Effector memory CD4-positive, alpha-beta T cell (primary cell): Measurements from ENCODE around the gene CSF2RB.

Experiments
- DNase-seq, 3 donors: peaks; one replicate each; pipeline ENCODE4 v3.0.0-alpha.2; 2020
- H3K27ac ChIP-seq: 2 replicates; pipeline ENCODE4 v1.7.0; 2013; ENCODE audit warnings: mild to moderate bottlenecking, low read length, moderate library complexity; ENCODE audit not compliant: insufficient read depth, poor library complexity, severe bottlenecking
- H3K27me3 ChIP-seq: replicated peaks from 2 replicates; pipeline ENCODE4 v1.7.0; 2013; ENCODE audit warnings: mild to moderate bottlenecking, low read length; ENCODE audit not compliant: insufficient read depth, control insufficient read depth, poor library complexity, severe bottlenecking
- H3K36me3 ChIP-seq: 2 replicates; pipeline ENCODE4 v1.7.0; 2013; ENCODE audit warnings: mild to moderate bottlenecking, low read length, moderate library complexity; ENCODE audit not compliant: control insufficient read depth, insufficient read depth
- H3K4me1 ChIP-seq: 2 replicates; pipeline ENCODE4 v1.7.0; 2013; ENCODE audit warnings: low read length, mild to moderate bottlenecking; ENCODE audit not compliant: control insufficient read depth, insufficient read depth, poor library complexity, severe bottlenecking
- H3K4me3 ChIP-seq: 2 replicates; pipeline ENCODE4 v1.7.0; 2013; ENCODE audit warnings: low read length, low read depth, mild to moderate bottlenecking; ENCODE audit not compliant: insufficient read depth, poor library complexity, severe bottlenecking
- H3K9me3 ChIP-seq: 2 replicates; pipeline ENCODE4 v1.7.0; 2013; ENCODE audit warnings: mild to moderate bottlenecking, low read length, moderate library complexity; ENCODE audit not compliant: control insufficient read depth
- total RNA-seq, 3 donors: gene quantifications; one replicate each; lab custom pipeline; 2026; lab: John Stamatoyannopoulos, UW

Gene CSF2RB
- total RNA-seq, result 6.0 to 19.4 (median 7.4) reads per million in 3 donors

DNA sequence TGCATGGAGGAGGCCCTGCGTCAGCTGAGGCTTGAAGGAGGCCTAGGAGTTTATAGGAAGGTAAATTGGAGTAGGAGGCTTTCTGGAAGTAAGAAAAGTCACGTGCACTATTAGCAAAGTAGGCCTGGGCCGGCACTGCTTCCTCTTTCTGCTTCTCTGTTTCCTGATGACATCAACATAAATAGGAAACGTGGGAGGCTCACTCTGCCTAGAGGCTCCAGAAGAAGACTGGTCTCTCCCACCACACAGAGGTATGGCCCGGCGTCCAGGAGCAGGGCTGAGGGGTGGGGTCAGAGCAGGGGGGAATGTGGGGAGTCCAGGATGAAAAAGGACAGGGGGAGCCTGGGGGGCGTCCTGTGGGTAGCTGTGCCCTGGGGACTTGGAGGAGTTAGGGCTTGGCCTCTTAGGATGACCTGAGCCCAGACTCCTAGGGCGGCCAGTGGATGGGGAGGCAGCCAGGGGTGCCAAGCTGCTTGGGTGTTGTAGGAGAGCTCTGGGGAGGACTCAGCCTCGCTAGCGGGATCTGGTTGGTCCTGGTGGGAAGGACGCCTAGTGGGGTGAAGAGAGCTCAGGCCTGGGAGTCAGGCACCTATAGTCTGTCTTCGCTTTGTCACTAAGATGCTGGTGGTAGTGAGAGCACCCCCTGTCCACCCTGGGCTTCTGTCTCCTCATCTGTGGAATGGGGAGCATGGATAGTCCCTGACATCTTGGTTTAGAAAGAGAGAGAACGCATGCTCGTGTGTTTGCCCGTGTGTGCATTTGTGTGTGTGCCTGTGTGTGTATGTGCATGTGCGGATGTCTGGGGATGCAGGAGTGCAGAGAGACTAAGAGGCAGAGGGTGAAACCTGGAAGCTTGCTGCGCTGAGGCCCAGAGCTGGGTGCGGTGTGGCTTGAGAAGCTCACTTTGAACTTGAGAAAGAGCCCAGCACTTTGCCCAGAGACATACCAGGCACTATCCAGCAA is at the start of gene CSF2RB:
TSS of gene CSF2RB (plus strand) at position 202 of the 963 bp plus-strand sequence. CDS start 8,580 bp downstream, outside the sequence.
- no peak within 1 kb of the TSS for H3K4me3 ChIP-seq

DNA sequence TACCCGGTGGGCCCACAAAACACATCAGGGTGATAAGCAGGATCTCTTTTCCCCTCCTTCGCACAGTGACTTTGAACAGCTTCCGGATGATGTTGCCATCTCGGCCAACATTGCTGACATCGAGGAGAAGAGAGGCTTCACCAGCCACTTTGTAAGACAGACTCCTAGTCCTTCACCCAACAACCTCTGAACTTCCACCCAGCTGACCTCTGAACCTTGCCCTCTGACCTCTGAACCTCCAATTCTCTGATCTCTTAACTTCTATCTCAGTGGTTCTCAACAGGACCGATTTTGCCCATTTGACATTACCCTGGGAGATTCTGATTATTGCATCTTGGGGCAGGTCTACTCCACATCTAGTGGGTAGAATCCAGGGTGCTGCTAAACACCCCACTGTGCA is 49.4 kb upstream of the CSF2RB start:
- DNase-seq, result no peak
- no peak overlapping the region for H3K4me3 ChIP-seq
- no peaks in the 10 kb centered on the region for H3K36me3 ChIP-seq
- H3K9me3 ChIP-seq, result no peaks in the 10 kb centered on the region
- H3K27ac ChIP-seq, result no peak overlapping the region
- H3K4me1 ChIP-seq, result peaks cover 18% of the 10 kb centered on the region
- H3K27me3 ChIP-seq, result no peaks in the 10 kb centered on the region

More for the DNA sequence above, at the start of gene CSF2RB:
- no peaks in the 10 kb centered on the region for H3K4me1 ChIP-seq
- H3K36me3 ChIP-seq, result no peaks in the 10 kb centered on the region
- H3K27me3 ChIP-seq, result no peaks in the 10 kb centered on the region
- H3K9me3 ChIP-seq, result no peaks in the 10 kb centered on the region
- H3K27ac ChIP-seq, result no peak within 1 kb of the TSS
- DNase-seq, result no peak

DNA sequence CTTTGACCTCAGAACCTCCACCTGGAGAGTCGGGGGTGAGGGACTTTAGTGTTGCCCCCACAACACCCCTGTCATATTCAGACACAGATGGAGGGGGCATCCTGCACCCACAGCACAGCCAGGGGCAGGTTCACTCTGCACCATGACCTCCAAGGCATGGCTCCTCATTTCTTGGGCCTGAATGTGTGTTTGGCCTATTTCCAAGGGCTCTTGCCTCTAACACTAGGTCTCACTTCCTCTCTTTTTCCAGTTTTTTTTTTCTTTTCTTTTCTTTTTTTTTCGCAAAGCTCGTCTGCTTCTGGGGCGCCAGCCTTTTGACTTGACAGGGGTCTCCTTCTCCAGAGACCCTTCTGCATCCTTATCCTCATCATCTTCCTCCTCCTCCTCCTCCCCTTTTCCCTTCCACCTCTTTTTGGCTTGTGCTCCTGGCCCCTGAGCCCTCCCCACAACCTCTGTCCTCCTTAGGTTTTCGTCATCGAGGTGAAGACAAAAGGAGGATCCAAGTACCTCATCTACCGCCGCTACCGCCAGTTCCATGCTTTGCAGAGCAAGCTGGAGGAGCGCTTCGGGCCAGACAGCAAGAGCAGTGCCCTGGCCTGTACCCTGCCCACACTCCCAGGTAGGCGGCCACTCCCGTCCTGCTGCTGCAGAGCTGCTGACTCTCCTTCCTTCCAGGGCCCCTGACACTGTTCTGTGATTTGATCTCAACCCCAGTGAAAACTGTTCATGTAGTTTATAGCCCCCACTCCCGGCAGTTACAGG is 48.8 kb upstream of the CSF2RB start:
- Histone ChIP-seq H3K9me3 (no peaks in the 10 kb centered on the region), H3K27ac (no peak overlapping the region), H3K36me3 (no peaks in the 10 kb centered on the region), H3K4me3 (no peak overlapping the region), H3K27me3 (no peaks in the 10 kb centered on the region), H3K4me1 (peaks cover 18% of the 10 kb centered on the region)
- no peak for DNase-seq

DNA sequence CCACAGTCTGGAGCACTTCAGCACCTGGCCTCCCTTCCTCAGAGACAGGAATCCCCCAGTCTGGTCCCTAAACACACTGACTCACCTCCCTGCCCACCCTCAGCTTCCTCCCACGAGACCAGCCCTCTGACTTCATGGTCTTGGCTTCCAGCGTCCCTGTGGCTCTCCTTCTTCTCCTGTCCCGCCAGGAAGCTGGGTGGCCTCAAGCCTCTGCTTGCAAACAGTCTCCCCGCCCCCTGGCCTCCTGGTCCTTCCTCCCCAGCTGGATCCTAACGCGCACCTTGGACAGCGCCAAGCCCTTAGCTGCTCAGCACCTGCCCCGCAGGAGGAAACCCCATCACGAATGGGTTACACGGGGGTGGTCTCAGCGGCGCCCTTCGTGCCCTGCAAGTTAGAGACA is 48.1 kb upstream of the CSF2RB start:
- no peak overlapping the region for H3K27ac ChIP-seq
- H3K4me1 ChIP-seq, result peaks cover 18% of the 10 kb centered on the region
- no peak overlapping the region for H3K4me3 ChIP-seq
- no peaks in the 10 kb centered on the region for H3K27me3 ChIP-seq
- H3K9me3 ChIP-seq, result no peaks in the 10 kb centered on the region
- no peak for DNase-seq
- no peaks in the 10 kb centered on the region for H3K36me3 ChIP-seq

DNA sequence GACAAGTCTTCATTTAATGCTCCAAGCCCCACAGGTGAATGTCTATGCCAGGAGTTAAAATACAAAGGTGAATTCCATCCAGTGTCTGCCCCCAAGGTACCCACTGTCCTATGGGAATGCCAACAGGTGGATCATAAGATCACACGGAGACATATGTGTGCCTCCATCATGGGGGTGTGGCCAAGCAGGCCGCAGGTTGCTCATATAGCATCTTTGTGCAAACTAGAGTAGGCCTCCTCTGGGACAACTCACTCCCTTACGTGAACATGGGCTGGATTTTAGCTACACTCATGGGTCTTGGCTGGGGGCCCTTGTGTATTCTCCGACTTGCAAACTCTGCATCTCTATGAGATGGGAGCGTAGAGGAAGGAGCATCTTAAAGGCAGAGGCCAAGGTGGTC is 45.7 kb upstream of the CSF2RB start:
- H3K27ac ChIP-seq, result no peak overlapping the region
- H3K4me1 ChIP-seq, result no peaks in the 10 kb centered on the region
- H3K36me3 ChIP-seq, result no peaks in the 10 kb centered on the region
- H3K27me3 ChIP-seq, result no peaks in the 10 kb centered on the region
- H3K9me3 ChIP-seq, result no peaks in the 10 kb centered on the region
- H3K4me3 ChIP-seq, result no peak overlapping the region
- no peak for DNase-seq

DNA sequence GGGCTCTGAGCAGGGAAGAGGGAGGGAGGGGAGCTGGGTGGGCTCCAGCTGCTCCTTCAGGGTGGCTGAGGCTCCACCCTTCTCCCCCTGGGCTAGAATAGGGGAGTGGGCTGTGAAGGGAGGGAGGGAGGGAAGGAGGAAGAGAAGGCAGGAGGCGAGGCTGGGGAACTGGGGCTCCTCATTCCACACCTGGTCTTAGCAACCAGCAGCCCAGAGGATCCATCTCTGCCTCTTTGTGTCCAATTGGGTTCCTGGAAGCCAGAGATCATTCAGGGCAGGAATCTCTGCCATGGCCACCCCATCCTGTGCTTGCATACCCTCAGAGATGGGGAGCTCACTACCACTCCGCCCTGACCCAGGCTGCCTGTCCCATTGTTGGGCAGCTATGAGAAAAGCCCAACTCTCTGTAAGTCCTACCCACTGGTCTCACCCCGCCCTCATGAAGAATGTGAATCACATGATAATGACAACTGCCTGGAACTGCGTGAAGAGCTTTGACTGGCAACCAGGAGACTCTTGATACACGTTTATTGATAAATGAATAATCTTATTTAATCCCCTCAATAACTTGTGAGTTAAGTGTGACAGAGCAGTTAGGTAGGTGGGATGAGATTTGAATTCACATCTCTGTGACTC is 44.8 kb upstream of the CSF2RB start:
- Histone ChIP-seq H3K4me3 (no peak overlapping the region), H3K36me3 (no peaks in the 10 kb centered on the region), H3K27ac (no peak overlapping the region), H3K4me1 (peaks cover 5% of the 10 kb centered on the region), H3K27me3 (no peaks in the 10 kb centered on the region), H3K9me3 (no peaks in the 10 kb centered on the region)
- DNase-seq, result no peak

DNA sequence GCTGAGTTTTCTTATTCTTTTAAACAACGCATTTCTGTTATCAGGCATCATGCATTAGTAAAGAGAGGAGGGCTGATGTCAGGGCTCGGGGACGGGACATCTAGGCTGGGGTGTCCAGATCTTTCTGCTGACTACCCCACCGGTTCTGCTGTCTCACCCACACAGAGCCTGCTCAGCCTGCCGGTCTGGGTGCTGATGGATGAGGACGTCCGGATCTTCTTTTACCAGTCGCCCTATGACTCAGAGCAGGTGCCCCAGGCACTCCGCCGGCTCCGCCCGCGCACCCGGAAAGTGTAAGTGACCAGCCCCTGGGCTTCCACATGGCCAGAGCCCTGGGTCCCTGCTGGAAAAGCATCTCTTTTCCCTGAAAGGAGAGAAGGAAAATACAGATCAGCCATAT is 43.2 kb upstream of the CSF2RB start:
- Histone ChIP-seq H3K9me3 (no peaks in the 10 kb centered on the region), H3K27me3 (no peaks in the 10 kb centered on the region), H3K27ac (no peak overlapping the region), H3K4me3 (no peak overlapping the region), H3K36me3 (no peaks in the 10 kb centered on the region), H3K4me1 (peaks cover 11% of the 10 kb centered on the region)
- DNase-seq, result no peak

DNA sequence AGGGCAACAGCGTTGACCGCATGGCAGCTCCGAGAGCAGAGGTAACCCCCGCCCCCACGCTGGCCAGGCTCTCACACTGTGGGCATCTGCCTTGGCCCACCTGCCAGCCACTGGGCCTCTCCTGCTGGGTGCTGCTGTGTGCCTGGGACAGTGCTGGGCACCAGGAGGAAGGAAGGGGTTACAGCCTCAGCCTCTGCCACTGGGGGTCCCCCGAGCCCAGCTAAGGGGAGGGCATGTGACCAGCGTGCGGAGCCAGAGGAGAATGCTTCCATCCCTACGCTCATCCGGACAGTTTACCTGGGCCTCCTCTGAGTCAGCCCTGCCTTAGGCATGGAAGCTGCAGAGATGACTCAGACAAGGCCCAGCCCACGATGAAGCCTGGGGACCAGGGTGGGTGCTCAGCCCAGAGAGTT is 41.8 kb upstream of the CSF2RB start:
- H3K27ac ChIP-seq, result no peak overlapping the region
- H3K9me3 ChIP-seq, result no peaks in the 10 kb centered on the region
- H3K4me1 ChIP-seq, result peaks cover 11% of the 10 kb centered on the region
- DNase-seq, result no peak
- H3K27me3 ChIP-seq, result no peaks in the 10 kb centered on the region
- H3K36me3 ChIP-seq, result no peaks in the 10 kb centered on the region
- no peak overlapping the region for H3K4me3 ChIP-seq

DNA sequence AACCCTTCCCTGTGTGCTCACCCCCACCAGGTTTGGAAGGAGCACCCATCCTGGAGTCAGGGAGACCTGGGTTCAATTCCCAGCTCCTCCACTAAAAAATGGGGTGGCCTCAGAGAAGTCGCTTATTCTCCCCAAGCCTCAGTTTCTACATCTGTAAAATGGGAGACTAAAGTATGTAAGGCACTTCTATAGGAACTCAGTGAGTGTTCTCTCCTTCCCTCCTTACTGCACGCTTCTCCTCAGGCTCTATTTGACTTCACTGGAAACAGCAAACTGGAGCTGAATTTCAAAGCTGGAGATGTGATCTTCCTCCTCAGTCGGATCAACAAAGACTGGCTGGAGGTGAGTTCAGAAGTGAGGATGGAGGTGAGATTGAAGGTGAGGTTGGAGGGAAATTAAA is 41.3 kb upstream of the CSF2RB start:
- no peak overlapping the region for H3K4me3 ChIP-seq
- peaks cover 11% of the 10 kb centered on the region for H3K4me1 ChIP-seq
- no peak for DNase-seq
- H3K9me3 ChIP-seq, result no peaks in the 10 kb centered on the region
- H3K27me3 ChIP-seq, result no peaks in the 10 kb centered on the region
- no peaks in the 10 kb centered on the region for H3K36me3 ChIP-seq
- no peak overlapping the region for H3K27ac ChIP-seq
